HG03432 (cell line): Measurements from ENCODE around the gene RASGEF1C.

Source experiments
- ATAC-seq: cut with Tn5 transposase; IDR thresholded peaks from one replicate; pipeline ENCODE4 v1.9.1; 2021; ENCODE audit warnings: mild to moderate bottlenecking, moderate library complexity; ENCODE audit not compliant: unreplicated experiment

RASGEF1C gene

GRCh38 chr5:180209137-180209581 lies at the start of gene RASGEF1C:
TSS of gene RASGEF1C (minus strand) at chr5:180209211. CDS start at chr5:180138052, 71,159 bp downstream.
- ATAC-seq: peak; percentile 74

DNA sequence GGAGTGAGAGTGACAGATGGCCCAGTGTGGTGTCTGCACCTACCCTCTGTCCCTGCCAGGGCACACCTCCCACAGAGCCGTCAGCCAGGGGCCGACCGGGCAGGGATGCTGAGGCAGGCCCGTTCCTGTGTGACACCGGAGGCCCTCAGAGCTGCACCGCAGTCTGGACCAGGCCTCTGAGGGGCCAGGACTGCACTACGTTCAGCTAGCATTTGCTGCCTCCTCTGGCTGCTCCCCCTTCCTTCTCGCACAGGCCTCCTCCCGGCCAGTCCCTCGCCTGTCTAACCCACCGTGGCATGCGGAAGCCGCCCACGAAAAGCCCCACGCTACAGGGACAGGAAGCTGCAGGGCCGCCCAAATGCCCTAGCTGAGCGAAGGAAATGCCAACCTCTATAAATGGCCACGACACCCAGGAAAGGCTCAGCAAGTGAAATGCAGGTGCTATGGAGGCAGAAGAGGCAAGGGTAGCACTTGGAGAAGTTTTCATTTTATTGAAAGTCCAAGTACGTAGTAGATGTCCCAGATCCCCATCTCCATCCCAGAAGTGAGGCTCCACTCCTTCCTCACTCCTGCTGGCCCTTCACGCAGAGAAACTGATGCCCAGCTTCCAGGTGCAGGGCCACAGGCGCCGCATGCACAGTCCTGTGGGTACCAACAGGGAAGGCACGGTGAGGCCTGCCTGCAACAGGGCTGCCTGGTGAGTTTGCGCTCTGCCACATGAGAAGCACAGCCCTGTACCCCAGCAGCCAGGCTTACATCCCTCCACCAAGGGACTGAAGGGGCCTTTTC lies 44.2 kb upstream of the RASGEF1C start:
- no peak for ATAC-seq

GRCh38 chr5:180251887-180252286 lies 42.9 kb upstream of the RASGEF1C start:
- ATAC-seq: no peak

DNA sequence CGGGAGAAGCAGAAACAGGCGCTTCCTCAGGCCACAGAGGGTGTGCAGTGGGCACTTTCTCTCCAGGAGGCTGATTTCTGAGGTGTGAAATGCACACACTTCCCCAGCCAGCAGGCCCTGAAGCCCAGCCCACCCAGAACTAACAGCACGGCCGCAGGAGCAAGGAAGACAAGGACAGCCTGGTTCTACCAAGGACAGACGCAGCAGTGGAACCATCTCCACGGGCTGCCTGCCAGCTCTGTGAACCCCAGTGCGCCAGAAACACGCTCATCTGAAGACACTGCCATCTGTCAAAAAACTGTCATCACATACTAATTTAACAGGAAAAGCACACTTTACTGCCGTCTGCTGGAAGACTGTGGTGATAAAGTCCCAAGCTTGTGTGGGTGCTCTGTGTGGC lies 42.1 kb upstream of the RASGEF1C start:
- no peak for ATAC-seq

DNA sequence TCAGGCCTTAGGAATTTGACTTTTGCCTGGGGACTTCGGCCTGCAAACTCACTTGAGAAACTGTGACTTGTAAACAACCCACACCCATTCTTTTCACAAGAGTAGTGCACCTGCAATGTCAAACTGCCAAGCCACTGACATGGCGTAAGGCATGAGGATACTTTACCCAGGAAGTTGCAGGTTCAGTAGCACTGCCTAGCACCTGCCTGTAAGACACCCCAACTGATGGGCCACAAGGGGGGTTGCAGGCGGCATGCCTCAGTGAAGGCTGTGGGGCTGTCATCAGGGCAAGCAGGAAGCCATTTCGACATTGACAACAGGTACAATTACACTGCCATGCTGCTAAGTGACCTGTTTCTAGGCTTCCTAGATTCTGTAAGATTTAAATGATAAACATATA lies 41.3 kb upstream of the RASGEF1C start:
- no peak for ATAC-seq

- ATAC-seq: no peak
Measured at GRCh38 chr5:180241600-180241999, 32.6 kb upstream of the RASGEF1C start.

- no peak for ATAC-seq
Measured at GRCh38 chr5:180238631-180239030, 29.6 kb upstream of the RASGEF1C start.

GRCh38 chr5:180235846-180236245 lies 26.8 kb upstream of the RASGEF1C start:
- ATAC-seq: no peak

DNA sequence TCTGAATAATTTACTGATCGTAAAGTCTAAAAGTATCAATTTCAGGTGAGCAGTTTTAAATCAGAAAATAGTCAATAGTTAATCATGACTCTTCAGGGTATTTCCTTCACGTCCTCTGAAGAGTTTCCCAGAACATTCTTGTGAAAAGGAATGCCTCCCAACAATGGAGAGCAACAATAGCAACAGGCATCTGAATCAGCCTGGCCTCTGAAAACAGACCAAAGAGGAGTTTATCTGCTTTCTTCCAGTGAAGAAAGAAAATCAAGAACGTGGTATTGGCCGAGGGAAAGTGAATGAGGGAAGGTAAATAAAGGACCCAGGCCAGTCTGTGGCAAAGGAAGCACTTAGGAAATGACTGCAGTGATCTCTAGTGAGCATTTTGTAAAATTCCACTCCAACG lies 26.1 kb upstream of the RASGEF1C start:
- no peak for ATAC-seq

- no peak for ATAC-seq
Measured at GRCh38 chr5:180234271-180234670, 25.3 kb upstream of the RASGEF1C start.

GRCh38 chr5:180233729-180234128 lies 24.7 kb upstream of the RASGEF1C start:
- ATAC-seq: no peak

DNA sequence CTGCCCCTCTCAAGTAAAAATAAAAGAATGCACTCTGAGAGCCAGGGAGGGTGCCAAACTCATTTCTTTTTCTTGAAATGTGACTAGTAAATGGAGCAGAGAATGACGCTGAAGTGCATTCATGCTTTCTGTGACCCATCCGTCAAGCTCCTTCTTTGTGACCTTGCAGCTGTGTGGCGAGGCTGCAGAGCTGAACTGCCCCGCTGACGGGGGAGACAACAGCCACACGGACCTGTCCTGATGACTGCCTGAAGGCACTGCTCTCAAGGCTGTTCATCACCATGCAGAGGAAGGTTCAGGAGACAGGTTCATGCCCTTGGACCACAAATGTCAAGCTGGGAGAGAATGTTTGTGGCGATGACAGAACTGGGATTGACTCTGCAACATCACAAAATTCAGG lies 21.0 kb upstream of the RASGEF1C start:
- ATAC-seq: no peak

DNA sequence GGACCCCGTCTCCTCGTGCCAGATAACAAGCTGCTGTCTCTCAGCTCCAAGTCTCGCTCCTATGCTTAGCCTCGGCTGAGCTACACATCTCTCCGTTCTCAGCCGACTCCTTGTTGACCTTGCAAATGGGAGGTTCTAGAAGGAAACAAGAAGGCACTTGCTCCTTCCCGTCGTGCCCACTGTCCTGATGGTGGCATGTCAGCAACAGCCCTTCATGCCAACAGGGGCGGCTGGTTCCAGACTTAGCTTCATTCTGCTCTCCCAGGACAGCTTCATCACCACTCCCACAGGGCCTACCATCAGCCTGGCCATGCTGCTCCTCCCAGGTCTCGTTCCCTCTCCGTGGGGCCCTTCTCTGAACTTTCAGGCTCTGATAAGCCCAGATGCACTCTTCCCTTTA lies 13.0 kb upstream of the RASGEF1C start:
- ATAC-seq: no peak

- ATAC-seq: no peak
Measured at GRCh38 chr5:180217797-180218196, 8.8 kb upstream of the RASGEF1C start.

GRCh38 chr5:180216646-180217171 lies 7.7 kb upstream of the RASGEF1C start:
- ATAC-seq: no peak

DNA sequence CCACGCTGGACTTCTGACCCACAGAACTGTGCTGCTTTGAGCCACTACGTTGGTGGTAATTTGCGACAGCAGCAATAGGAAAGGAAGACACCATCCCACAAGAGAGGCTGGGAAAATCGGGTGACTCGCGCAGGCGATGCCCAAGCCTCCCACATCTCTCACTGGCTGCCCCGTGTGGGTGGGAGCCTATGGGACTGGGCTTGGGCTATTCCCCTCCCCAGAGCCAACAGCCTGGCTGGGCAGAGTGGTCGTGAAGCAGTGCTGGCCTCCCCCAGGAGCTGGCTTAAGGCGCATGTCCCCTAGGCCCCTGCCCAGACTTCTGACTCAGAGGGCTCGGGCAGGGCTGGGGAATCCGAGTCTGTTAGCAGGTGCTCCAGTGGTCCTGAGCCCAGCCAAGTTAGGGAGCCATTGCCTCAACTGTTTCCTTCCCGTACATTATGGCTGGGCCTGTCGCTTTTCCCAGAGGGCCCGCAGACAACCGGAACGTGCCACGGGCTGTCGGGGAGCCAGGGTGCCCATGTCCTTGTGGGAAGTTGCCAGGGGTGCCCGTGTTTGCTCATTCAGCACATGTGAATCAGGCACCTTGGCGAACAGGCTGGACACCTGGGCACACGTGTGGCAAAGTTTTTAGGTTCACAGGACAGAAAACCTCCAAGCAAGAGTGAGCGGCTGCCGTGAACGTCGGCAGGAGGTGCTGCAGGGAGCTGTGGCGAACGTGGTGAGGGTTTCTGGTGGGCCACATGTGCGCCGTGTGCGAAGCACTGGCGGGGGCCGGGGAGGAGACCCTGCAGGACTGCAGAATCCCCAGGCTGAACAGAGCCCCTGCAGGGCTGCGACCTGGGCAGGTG lies 7.0 kb upstream of the RASGEF1C start:
- ATAC-seq: no peak

- no peak for ATAC-seq
Measured at GRCh38 chr5:180214870-180215770, 6.1 kb upstream of the RASGEF1C start.

DNA sequence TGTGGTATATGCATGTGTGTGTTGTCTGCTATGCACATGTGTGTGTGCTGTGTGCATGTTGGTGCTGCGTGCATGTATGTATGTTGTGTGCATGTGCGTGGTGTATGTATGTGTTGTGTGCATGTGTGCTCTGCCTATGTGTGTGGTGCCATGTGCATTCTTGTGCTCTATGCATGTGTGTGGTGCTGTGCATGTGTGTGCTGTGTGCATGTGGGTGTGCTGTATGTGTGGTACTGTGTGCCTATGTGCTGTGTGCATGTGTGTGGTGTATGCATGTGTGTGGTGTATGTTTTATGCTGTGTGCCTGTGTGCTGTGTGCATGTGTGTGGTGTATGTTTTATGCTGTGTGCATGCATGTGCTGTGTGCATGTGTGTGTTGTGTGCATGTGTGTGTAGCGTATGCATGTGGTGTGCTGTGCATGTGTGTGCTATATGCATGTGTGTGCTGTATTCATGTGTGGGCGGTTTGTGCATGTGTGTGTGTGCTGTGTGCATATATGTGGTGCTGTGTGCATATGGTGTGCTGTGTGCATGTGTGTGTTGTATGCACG lies 4.7 kb upstream of the RASGEF1C start:
- no peak for ATAC-seq

DNA sequence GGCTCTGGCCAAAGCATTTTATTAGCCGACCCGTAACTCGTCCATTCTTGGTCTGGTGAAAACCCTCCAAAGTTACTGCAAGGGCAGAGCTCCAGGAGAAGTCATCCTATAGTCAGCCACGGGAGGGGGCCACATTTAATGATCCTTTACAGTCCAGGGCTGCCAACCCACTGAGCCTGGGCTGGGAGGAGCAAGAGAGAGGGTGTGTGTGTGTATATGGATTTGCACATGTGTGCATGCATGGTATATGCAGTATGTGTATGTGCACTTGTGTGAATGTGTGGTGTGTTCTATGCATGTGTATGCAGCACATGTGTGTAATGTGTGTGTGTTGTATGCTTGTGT lies 4.2 kb upstream of the RASGEF1C start:
- ATAC-seq: no peak
